HG03442 (cell line): ENCODE data around the gene RCL1.
A peak's percentile ranks its signal among the peaks of the same experiment; 100 is the strongest.
"Not testable (repeated sequence)": the region's sequence is repeated elsewhere in the genome, so short reads cannot be mapped to it uniquely, and the experiment has no call there.

Source experiments
- ATAC-seq: cut with Tn5 transposase; IDR thresholded peaks from one replicate; pipeline ENCODE4 v1.9.1; 2021; ENCODE audit warnings: mild to moderate bottlenecking, moderate library complexity; ENCODE audit not compliant: unreplicated experiment

The RCL1 gene, protein sequence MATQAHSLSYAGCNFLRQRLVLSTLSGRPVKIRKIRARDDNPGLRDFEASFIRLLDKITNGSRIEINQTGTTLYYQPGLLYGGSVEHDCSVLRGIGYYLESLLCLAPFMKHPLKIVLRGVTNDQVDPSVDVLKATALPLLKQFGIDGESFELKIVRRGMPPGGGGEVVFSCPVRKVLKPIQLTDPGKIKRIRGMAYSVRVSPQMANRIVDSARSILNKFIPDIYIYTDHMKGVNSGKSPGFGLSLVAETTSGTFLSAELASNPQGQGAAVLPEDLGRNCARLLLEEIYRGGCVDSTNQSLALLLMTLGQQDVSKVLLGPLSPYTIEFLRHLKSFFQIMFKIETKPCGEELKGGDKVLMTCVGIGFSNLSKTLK

DNA sequence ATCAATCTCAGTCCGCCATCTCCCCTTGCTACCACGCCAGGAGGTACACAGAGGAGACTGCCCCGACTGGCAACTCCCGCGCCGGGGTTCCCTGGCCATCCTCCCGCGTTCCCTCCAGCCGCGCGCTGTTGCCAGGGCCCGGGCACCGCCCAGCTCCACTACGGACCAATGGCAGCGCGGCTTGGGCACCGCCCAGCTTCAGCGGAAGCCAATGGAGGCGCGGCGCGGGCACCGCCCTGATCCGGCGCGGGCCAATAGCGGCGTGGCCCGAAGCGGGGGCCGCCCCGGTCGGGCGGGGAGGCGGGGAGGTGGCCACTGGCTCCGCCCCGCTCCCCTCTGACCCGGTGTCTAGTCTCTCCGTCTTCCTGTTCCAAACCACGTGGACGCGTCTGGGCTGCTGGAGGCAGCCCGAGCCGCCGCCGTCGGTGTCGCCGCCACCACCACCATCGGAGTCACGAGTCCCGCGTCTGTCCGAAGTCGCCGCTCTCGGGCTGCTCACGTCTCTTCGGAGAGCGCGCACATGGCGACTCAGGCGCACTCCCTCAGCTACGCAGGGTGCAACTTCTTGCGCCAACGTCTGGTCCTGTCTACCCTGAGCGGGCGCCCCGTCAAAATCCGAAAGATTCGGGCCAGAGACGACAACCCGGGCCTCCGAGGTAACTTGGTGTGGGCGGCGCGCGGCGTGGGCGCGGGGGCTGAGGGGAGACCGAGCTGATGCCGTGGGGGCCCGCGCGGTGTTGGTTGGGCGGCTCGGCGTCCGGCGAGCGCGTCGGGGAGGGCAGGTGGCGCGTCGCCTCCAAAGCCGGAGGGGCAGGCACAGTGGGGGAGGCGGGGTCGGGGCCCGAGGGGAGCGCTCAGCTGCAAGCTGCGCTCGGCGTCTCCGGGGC, at the start of gene RCL1:
RCL1 (plus strand) TSS at position 373 of the 887 bp plus-strand sequence; CDS start at position 521, 148 bp downstream.
- ATAC-seq: peak; percentile 95

DNA sequence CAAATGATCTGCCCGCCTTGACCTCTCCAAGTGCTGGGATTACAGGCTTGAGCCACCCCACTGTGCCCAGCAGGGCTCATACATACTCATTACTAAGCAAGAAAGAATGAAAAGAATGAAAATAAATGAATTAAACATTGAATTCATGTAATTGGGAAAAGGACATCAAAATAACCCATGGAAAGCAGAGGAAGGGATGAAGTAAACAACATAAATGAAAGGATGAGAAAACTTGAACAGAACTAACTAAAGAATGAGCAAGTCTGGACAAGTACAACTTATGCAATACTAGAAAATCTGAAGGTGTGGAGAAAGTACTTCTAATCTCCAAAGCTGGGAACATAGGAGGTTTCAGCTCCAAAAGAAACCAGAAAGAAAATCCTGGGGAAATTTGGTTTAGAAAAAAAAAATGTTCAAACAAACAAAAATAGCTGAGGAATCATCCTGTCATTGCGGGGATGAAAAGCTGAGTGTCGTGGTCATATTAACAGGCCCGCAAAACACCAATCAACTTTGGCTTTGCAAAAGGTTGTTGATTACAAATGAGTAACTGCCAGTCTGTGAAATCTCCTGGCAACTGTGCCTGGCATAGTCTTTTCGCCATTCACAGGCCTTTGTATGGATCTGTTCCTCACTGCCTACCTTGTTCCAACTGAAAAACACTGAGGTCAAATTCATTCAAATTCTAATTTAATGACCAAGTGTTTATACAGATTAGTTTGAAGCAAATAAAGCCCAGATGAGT, 49.4 kb upstream of the RCL1 start:
- ATAC-seq: no peak

- ATAC-seq: no peak
Observed at GRCh38 chr9:4746278-4747030, 46.3 kb upstream of the RCL1 start.

GRCh38 chr9:4748612-4749011, 44.1 kb upstream of the RCL1 start:
- no peak for ATAC-seq

GRCh38 chr9:4750023-4750673, 42.6 kb upstream of the RCL1 start:
- no peak for ATAC-seq

DNA sequence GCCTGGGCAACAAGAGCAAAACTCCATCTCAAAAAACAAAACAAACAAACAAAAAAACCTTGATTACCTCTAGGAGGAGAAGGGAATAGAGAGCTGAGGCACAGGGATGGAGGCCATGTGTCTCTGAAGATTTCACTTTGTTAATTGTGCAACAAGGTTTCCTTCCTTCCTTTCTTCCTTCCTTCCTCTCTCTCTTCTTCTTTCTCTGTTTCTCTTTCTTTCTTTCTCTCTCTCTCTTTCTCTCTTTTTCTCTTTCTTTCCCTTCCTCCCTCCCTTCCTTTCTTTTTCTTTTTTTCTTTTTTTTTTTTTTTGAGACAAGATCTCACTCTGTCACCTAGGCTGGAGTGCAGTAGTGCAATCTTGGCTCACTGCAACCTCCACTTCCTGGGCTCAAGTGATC, 38.2 kb upstream of the RCL1 start:
- ATAC-seq: not testable (repeated sequence)

DNA sequence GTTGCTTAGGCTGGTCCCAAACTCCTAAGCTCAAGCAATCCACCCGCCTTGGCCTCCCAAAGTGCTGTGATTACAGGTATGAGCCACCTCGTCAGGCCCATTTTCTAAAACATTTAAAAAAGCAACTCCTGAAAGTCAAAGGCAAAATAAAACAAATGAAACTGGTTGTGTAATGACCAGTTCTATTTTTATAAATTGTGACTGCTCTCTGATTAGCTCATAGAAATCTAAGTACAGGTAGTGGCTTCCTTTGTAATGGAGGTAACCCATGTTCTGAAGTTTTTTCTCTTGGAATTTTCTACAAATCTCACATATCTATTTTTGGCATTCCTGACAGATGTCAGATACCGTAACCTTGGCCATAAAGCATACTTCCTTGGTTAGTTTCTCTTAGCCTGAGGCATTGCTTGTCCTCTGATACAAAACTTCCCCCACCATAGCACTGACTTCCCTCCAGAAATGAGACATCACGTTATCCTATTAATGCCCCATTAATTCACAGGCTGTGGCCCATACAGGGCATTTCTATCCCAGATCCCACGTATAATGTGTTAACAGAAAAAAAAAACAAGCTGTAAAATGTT, 37.6 kb upstream of the RCL1 start:
- ATAC-seq: no peak

GRCh38 chr9:4756420-4756819, 36.3 kb upstream of the RCL1 start:
- no peak for ATAC-seq

DNA sequence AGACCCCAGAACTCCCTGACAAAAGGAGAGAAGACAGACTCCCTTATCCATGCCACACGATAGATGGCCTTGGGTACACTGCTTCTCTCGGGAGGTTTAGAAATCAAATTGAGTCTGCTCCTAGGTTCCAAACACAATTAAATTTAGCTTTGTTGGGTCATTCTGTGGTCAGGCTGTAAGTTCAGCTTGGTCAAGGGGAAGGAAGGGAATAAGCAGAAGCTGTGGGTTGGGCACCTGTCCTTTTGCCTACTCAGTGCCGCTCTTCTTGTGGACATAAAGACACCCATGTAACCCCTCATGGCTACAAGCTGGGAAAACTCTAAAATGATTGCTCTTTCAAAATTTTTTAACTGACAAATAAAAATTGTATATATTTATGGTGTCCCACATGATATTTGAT, 32.6 kb upstream of the RCL1 start:
- ATAC-seq: no peak

DNA sequence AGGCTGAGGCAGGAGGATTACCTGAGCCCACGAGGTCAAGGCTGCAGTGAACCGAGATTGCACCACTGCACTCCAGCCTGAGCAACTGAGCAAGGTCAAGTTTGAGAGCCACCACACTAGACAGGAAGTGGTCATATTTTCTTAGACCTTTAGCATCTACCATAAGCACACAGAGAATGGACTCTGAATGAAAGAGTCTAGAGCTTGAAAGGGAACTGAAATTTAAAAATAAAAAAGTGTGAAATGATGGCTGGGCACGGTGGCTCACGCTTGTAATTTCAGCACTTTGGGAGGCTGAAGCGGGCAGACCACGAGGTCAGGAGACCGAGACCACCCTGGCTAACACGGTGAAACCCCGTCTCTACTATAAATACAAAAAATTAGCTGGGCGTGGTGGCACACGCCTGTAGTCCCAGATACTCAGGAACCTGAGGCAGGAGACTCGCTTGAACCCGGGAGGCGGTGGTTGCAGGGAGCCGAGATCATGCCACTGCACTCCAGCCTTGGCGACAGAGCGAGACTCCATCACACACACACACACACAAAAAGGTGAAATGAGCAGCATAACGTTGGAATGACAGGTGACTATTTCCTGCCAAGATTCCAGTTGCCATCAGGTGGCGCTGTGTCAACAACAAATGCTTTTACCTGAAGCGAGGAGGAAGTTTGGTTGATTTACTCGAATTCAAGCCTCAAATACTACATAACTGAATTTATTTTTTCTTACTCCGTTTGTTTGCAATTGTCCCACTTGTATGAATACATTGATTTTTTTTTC, 30.4 kb upstream of the RCL1 start:
- peak; percentile 86 for ATAC-seq

GRCh38 chr9:4762886-4763541, 29.7 kb upstream of the RCL1 start:
- no peak for ATAC-seq

DNA sequence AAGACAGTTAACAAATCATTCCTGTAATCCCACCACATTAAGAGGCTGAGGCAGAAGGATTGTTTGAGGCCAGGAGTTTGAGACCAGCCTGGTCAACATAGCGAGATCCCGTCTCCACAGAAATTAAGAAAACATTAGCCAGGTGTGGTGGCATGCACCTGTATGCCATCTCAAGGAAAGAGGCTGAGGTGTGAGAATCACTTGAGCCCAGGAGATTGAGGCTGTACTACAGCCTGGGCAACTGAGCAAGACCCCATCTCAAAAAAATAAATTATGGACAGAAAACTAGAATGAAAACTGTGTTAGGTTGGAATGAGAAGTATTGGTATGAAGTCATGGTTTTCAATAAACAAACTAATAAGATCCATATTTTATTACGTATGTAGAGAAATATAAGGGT, 28.7 kb upstream of the RCL1 start:
- no peak for ATAC-seq

GRCh38 chr9:4768681-4769080, 24.1 kb upstream of the RCL1 start:
- ATAC-seq: no peak

- peak; percentile 58 for ATAC-seq
Observed at GRCh38 chr9:4769321-4770080, 23.2 kb upstream of the RCL1 start.

GRCh38 chr9:4771788-4772187, 21.0 kb upstream of the RCL1 start:
- no peak for ATAC-seq

DNA sequence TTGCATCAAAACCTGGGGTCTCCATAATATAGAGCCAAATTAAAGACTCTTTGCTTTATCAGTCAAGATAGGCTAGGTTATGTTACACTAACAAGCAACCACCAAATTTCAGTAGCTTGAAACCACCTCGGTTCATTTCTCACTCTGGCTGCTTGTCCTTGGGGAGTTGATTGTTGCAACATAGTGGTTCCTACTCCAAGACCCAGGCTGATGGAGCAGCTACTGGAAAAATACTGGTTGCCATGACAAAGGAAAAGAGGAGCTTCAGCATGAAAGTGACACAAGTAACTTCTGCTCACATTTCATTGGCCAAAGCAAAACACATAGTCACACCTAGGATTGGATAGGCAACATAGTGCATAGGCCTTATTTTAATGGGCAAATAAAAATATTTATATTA, 18.5 kb upstream of the RCL1 start:
- no peak for ATAC-seq

GRCh38 chr9:4774958-4775357, 17.8 kb upstream of the RCL1 start:
- ATAC-seq: not testable (repeated sequence)

DNA sequence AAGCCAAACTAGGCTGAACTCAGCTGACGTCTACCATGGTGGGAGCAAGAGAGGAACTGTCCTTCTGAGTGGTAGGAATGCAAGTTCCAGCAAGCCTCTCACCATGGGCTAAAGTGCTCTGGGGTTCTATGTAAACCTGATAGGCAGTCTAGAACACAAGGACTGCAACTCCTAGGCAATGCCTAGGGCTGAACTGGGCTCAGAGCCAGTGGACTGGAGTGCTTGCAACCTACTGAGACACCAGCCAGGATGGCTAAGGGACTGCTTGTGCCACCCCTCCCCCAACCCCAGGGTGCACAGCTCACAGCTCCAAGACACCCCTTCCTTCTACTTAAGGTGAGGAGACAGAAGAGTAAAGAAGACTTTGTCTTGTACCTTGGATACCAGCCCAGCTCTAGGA, 12.1 kb upstream of the RCL1 start:
- ATAC-seq: no peak
